ENCODE data around the gene LTC4S.

GRCh38 chr5:179777909-179778308 lies 15.9 kb upstream of the LTC4S start:
- TF ChIP-seq EP300 (IDR thresholded peaks at IDR 0.05; ENCODE audit: low read depth), result no peak
- TF ChIP-seq, protein P1, sequence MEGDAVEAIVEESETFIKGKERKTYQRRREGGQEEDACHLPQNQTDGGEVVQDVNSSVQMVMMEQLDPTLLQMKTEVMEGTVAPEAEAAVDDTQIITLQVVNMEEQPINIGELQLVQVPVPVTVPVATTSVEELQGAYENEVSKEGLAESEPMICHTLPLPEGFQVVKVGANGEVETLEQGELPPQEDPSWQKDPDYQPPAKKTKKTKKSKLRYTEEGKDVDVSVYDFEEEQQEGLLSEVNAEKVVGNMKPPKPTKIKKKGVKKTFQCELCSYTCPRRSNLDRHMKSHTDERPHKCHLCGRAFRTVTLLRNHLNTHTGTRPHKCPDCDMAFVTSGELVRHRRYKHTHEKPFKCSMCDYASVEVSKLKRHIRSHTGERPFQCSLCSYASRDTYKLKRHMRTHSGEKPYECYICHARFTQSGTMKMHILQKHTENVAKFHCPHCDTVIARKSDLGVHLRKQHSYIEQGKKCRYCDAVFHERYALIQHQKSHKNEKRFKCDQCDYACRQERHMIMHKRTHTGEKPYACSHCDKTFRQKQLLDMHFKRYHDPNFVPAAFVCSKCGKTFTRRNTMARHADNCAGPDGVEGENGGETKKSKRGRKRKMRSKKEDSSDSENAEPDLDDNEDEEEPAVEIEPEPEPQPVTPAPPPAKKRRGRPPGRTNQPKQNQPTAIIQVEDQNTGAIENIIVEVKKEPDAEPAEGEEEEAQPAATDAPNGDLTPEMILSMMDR (IDR thresholded peaks at IDR 0.05), result no peak
